Heart left ventricle (tissue), 16 donors: ENCODE results near the gene CD7. TPM values are rescaled to one million over a fixed set of nuclear protein-coding genes. Genes with fewer than 3 reads are reported as not detected.

Experiments used
- ATAC-seq, 4 donors: fragments of 200-7000 bp; cut with Tn5 transposase; one replicate each; pipeline ENCODE4 v1.9.1; 2020 to 2022; ENCODE audit warnings: moderate library complexity in 4 of 4, mild to moderate bottlenecking in 3 of 4, moderate number of reproducible peaks in 1 of 4
- DNase-seq, 5 donors: peaks; one replicate each; pipeline ENCODE4 v3.0.0-alpha.2; 2020
- H3K27ac ChIP-seq, 12 donors: fragments of 200-600 bp; sonication (generic) in 4 of 12; one replicate each; pipeline versions ENCODE4 v1.5.0 to v1.8.0; 2016 to 2022; ENCODE audit warnings: mild to moderate bottlenecking in 2 of 12
- H3K27me3 ChIP-seq, 9 donors: fragments of 200-600 bp; sonication (generic) in 2 of 9; one replicate each; pipeline versions ENCODE4 v1.5.1 to v1.8.0; 2016 to 2022; ENCODE audit warnings: mild to moderate bottlenecking in 3 of 9
- H3K36me3 ChIP-seq, 9 donors: fragments of 200-600 bp; sonication (generic) in 2 of 9; one replicate each; pipeline versions ENCODE4 v1.5.0 to v1.8.0; 2018 to 2022; ENCODE audit warnings: mild to moderate bottlenecking in 2 of 9
- H3K4me1 ChIP-seq, 12 donors: fragments of 200-600 bp; sonication (generic) in 4 of 12; one replicate each; pipeline versions ENCODE4 v1.5.0 to v1.8.0; 2016 to 2022; ENCODE audit warnings: mild to moderate bottlenecking in 3 of 12
- H3K4me3 ChIP-seq, 12 donors: fragments of 200-600 bp; sonication (generic) in 4 of 12; one replicate each; pipeline versions ENCODE4 v1.5.0 to v1.8.0; 2017 to 2022; ENCODE audit warnings: mild to moderate bottlenecking in 9 of 12, moderate library complexity in 4 of 12
- H3K9me3 ChIP-seq, 12 donors: fragments of 200-600 bp; sonication (generic) in 4 of 12; one replicate each; pipeline versions ENCODE4 v1.5.0 to v1.8.0; 2016 to 2022; ENCODE audit warnings: mild to moderate bottlenecking in 1 of 12
- CTCF ChIP-seq, 12 donors: fragments of 200-600 bp; sonication (generic) in 4 of 12; IDR thresholded peaks; one replicate each; pipeline versions ENCODE4 v1.5.0 to v1.8.0; 2018 to 2022; ENCODE audit warnings: antibody characterized with exemption in 12 of 12, mild to moderate bottlenecking in 5 of 12
- POLR2A ChIP-seq, 2 donors: fragments of 450-650 bp; IDR thresholded peaks; one replicate each; pipeline ENCODE4 v1.6.1; 2017; ENCODE audit warnings: antibody characterized with exemption in 2 of 2, mild to moderate bottlenecking in 2 of 2, moderate library complexity in 2 of 2
- WGBS, 4 donors: extraction: QIAGEN DNeasy Blood & Tissue Kit in 2 of 4; methylation state at CpG; one replicate each; pipeline versions ENCODE4 v1.1.5 to v1.1.7; 2013 to 2018; 5-methylcytosine and 5-hydroxymethylcytosine counted together
- intact Hi-C, 10 donors: fragments of 100-400 bp; cut with DNase I; formaldehyde crosslinking; loops; one replicate each; pipeline versions ENCODE4 v1.11.1 to v1.14.2; 2022
- polyA plus RNA-seq, 2 donors: library from polyadenylated mRNA; stranded (reverse); fragments of 200-250 nt; gene quantifications; one replicate each; pipeline ENCODE4 v1.2.3, GENCODE V29; 2013
- total RNA-seq, 9 donors: library from RNA; depleted of rRNA in 2 of 9; stranded (reverse); fragments of >200 nt in 2 of 9; fragmentation: NEBNext Ultra II Directional in 3 of 9; extraction: Animal tissue kit (Norgen Biotek cat#: 25700) in 3 of 9; gene quantifications; one replicate each; pipeline versions ENCODE4 v1.1.0 to v1.2.4, GENCODE V29; 2016 to 2023
- donor health status: ischemic (EF 13 %, LVEDD 7.1; RV severe dilation, severe dysfunction).
- donor health status: healthy with polysubstance abuse.
- donor health status: DM: no; HTN: yes; CAD: no.
- donor health status: DM: no; HTN: no; CAD: no.
- donor health status: ischemic (EF 25% LVEDD 6.9; RV normal size, moderate dysfunction).
- donor health status: ischemic (EF 25% LVEDD 5.7; RV mildly dilated, moderate dysfunction).
- donor health status: healthy.
- donor health status: DM: yes; HTN: yes; CAD: no.
- donor health status: ischemic (EF 35%, LVEDD 5.7; RV mildly dilated, moderate dysfunction).
- donor health status: nonischemic (EF 11% LVEDD 7.7; RV severe dilation, severe dysfunction).
- donor health status: DM: yes; HTN: yes; CAD: no.
- donor health status: PGD.
- donor health status: ischemic (EF 29% LVEDD 5.4; RV normal size, mild dysfunction).
- donor health status: nonischemic (EF 23%, LVEDD 6.1; RV moderate dilation, normal function).

The CD7 gene
- total and polyA plus RNA-seq, 11 donors = 0.21 to 8.6 (median 0.42) TPM; not detected in 2

- ATAC-seq (no peak), DNase-seq (peak in 1 of 5 donors; percentile 38)
- no peak for TF ChIP-seq POLR2A (IDR thresholded peaks at IDR 0.05)
- no peak for TF ChIP-seq CTCF (IDR thresholded peaks at IDR 0.05)
- WGBS, 4 donors = 76 to 91% (median 81%) methylated on average over 12 to 13 of the region's 13 CpGs
- no peak overlapping the region for H3K4me3 ChIP-seq
- H3K4me1 ChIP-seq = peaks cover 12 to 84% (median 73%) of the 10 kb centered on the region in 12 donors
- no peaks in the 10 kb centered on the region for H3K9me3 ChIP-seq
- intact Hi-C loops = loop anchor here in 4 of 10 donors (2.0 to 5.0 kb wide), 3 partner anchors 13 to 58 kb away; partner anchors contain the start of gene CCDC57 (in 1 of the 4)
- H3K27ac ChIP-seq = peak overlapping the region in 3 of 12 donors; percentile 14 to 90 (median 86)
- H3K27me3 ChIP-seq = no peaks in the 10 kb centered on the region
- H3K36me3 ChIP-seq = peaks cover 0 to 65% (median 29%) of the 10 kb centered on the region in 9 donors
Observed at GRCh38 chr17:82269882-82270500, 47.4 kb downstream of the CD7 start.

- peaks cover 12 to 82% (median 73%) of the 10 kb centered on the region in 12 donors for H3K4me1 ChIP-seq
- H3K9me3 ChIP-seq = no peaks in the 10 kb centered on the region
- no peak for ATAC-seq
- 62 to 71% (median 67%) methylated on average over 9 to 10 of the region's 10 CpGs for WGBS, 4 donors
- H3K27ac ChIP-seq = peak overlapping the region in 4 of 12 donors; percentile 14 to 90 (median 84)
- H3K27me3 ChIP-seq = no peaks in the 10 kb centered on the region
- TF ChIP-seq CTCF (IDR thresholded peaks at IDR 0.05) (no peak), POLR2A (IDR thresholded peaks at IDR 0.05) (no peak)
- peaks cover under 1 to 72% (median 36%) of the 10 kb centered on the region in 9 donors for H3K36me3 ChIP-seq
- peak in 1 of 5 donors; percentile 31 for DNase-seq
- intact Hi-C loops = no loop called here
- no peak overlapping the region for H3K4me3 ChIP-seq
Observed at GRCh38 chr17:82269138-82269881, 48.1 kb downstream of the CD7 start.

- no peak for TF ChIP-seq POLR2A (IDR thresholded peaks at IDR 0.05)
- TF ChIP-seq CTCF (IDR thresholded peaks at IDR 0.05) = no peak
- Histone ChIP-seq H3K4me3 (peak overlapping the region in 9 of 12 donors; percentile 6 to 42 (median 24)), H3K27ac (peak overlapping the region; percentile 64 to 91 (median 85)), H3K9me3 (no peaks in the 10 kb centered on the region), H3K4me1 (peaks cover 12 to 74% (median 66%) of the 10 kb centered on the region in 12 donors), H3K36me3 (peaks cover 2 to 87% (median 51%) of the 10 kb centered on the region in 9 donors), H3K27me3 (no peaks in the 10 kb centered on the region)
- intact Hi-C loops = loop anchor here in 1 of 10 donors (2.0 kb wide), 1 partner anchor 25 kb away; no protein-coding TSS in a partner anchor
- ATAC-seq (peak; percentile 93 to 96 (median 95)), DNase-seq (peak; percentile 88 to 96 (median 95))
- 17 to 25% (median 23%) methylated on average over 19 to 21 of the region's 21 CpGs for WGBS, 4 donors
Observed at GRCh38 chr17:82267575-82268379, 49.6 kb downstream of the CD7 start.
